DOHH2 (cell line): Measurements from ENCODE around the gene STAM.

Source experiments
- EZH2phosphoT487 ChIP-seq: fragments of 200-600 bp; sonication (generic); IDR thresholded peaks from 2 replicates; pipeline ENCODE4 v1.6.1; 2017; ENCODE audit warnings: borderline replicate concordance, mild to moderate bottlenecking, antibody characterized with exemption, low read length, moderate library complexity, mixed read lengths
- TF ChIP-seq, protein P1 (sequence below): fragments of 200-600 bp; sonication (generic); IDR thresholded peaks from one replicate; pipeline ENCODE4 v1.5.1; 2014; ENCODE audit warnings: antibody characterized with exemption, mild to moderate bottlenecking, low read depth, low read length; ENCODE audit not compliant: poor library complexity, severe bottlenecking

DNA sequence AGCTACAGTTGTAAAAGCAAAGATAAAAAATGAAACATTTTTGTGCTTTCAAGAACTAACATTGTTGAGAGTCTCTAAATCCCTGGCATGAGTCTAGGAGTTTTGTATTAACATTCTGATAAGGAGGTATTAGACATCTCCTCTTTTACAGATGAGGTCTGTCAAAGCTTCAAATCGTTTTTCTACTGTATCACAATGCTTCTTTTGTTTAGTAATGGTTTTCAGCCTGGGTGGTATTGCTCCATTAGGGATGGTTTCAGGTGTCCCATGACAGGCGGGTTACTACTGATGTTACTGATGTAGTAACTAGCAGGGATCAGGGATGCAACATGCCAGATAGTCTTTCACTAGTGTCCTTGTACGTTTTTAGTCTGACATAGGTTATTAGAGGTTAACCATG is 27.4 kb downstream of the STAM start:
- TF ChIP-seq, protein P1, sequence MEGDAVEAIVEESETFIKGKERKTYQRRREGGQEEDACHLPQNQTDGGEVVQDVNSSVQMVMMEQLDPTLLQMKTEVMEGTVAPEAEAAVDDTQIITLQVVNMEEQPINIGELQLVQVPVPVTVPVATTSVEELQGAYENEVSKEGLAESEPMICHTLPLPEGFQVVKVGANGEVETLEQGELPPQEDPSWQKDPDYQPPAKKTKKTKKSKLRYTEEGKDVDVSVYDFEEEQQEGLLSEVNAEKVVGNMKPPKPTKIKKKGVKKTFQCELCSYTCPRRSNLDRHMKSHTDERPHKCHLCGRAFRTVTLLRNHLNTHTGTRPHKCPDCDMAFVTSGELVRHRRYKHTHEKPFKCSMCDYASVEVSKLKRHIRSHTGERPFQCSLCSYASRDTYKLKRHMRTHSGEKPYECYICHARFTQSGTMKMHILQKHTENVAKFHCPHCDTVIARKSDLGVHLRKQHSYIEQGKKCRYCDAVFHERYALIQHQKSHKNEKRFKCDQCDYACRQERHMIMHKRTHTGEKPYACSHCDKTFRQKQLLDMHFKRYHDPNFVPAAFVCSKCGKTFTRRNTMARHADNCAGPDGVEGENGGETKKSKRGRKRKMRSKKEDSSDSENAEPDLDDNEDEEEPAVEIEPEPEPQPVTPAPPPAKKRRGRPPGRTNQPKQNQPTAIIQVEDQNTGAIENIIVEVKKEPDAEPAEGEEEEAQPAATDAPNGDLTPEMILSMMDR = no peak
- no peak for TF ChIP-seq EZH2phosphoT487
